NCI-H128 (cell line): Measurements from ENCODE around the gene GNA15.
"Not testable (repeated sequence)": the region's sequence is repeated elsewhere in the genome, so short reads cannot be mapped to it uniquely, and the experiment has no call there.

Source experiments
- DNase-seq: peaks from one replicate; lab custom pipeline; 2025; ENCODE audit not compliant: unreplicated experiment; lab: John Stamatoyannopoulos, UW

GNA15 gene

GRCh38 chr19:3146677-3147100, 10.9 kb downstream of the GNA15 start:
- no peak for DNase-seq

- no peak for DNase-seq
Observed at GRCh38 chr19:3148503-3148902, 12.7 kb downstream of the GNA15 start.

DNA sequence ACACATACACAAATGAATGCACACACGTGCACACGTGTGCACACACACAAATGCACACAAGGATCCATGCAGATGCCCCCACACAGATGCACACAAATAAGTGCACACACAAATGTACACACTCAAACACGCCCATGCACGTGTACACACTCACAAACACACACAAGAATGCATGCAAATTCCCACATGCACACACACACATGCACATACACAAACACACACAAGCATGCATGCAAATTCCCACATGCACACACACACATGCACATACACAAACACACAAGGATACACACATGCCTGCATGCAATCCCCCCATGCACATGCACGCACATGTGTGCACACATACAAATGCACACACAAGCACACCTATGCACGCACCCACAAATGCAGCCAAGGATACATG, 13.3 kb downstream of the GNA15 start:
- no peak for DNase-seq

DNA sequence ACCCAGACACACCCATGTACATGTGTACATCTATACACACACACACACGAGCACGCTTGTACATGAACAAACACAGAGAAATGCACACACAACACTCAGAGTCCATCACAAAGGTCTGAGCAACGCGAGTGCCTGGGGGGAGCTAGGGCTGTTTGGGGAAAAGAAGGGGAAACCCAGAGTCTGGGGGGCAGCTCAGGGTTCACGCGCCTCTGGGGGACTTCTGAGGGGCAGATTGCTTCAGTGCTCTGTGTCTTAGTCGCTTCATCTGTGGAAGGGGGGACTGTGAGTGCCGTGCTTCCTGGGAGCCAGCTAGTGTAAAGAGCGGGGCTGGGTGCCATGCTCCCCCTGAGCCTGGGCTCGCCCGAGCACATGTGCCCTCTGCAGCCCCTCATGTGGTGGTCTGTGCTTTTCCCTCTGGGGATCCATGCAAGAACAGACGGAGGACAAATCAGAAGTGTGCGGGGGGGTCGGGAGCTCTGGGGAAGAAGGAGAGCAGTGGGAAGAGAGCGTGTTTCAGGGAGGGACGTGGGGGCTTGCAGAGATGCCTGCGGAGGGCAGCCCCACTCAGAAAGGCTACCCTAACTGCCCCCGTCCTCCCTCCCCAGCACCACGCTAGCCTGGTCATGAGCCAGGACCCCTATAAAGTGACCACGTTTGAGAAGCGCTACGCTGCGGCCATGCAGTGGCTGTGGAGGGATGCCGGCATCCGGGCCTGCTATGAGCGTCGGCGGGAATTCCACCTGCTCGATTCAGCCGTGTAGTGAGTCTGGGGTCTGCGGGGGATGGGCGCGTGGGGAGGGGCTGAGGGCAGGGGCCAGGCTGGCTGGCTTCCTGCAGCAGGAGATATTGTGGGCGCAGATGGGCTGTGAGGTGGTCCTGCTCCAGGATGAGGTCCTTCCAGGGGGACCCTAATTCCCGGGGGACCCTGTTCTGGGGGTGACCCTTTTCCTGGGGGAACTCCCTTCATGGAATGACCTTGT, 14.0 kb downstream of the GNA15 start:
- no peak for DNase-seq

DNA sequence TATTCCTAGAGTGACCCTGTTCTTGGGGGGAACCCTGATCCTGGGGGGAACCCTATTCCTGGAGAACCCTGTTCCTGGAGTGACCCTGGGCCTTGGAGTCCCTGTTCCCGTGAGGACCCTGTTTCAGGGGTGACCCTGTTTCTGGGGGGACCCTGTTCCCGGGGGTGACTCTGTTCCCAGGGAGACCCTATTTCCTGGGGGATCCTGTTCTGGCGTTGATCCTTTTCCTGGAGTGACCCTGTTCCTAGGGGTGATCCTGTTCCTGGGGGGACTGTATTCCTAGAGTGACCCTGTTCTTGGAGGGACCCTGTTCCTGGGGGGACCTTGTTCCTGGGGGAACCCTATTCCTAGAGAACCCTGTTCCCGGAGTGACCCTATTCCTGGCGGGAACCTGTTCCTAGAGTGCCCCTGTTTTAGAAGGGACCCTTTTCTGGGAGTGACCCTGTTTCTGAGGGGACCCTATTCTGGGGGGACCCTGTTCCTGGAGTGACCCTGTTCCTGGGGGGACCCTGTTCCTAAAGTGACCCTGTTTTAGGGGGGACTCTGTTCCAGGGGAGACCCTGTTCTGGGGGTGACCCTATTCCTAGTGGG, 15.0 kb downstream of the GNA15 start:
- no peak for DNase-seq

DNA sequence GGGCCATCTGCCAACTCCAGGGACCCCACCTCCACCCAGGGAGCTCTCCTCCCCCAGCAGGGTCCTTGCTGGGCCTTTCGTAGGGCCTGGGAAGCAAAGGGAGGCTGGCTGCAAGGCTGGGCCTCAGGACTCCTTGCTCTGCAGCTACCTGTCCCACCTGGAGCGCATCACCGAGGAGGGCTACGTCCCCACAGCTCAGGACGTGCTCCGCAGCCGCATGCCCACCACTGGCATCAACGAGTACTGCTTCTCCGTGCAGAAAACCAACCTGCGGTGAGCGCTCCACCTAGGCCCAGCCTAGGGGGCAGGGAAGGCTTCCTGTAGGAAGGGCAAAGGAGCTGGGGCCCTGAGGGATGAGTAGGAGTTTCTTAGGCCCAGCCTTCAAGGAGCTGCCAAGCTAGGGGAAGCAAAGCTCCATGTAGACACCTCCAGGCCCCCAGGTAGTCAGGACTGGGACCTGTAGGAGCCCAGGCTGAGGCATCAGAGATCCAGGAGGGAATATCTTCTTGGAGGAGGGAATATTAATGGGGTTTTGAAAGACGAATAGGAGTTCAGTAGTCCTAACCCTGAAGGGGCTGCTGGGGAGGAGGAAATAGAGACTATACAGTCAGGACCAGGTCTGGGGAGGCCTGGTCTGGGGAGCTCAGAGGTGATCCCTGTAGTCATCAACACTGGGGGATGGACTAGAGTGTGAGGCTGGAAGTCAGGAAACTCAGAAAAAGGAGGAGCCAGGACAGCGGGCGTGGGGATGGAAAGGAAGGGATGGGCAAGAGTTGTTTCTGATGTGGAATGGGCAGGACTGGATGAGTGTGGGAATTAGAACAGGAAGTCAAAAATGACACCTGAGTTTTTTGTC, 16.0 kb downstream of the GNA15 start:
- no peak for DNase-seq

GRCh38 chr19:3152419-3152780, 16.6 kb downstream of the GNA15 start:
- DNase-seq, result no peak

- DNase-seq, result no peak
Observed at GRCh38 chr19:3153286-3154230, 17.7 kb downstream of the GNA15 start.

- not testable (repeated sequence) for DNase-seq
Observed at GRCh38 chr19:3154447-3154846, 18.6 kb downstream of the GNA15 start.

GRCh38 chr19:3154957-3155736, 19.3 kb downstream of the GNA15 start:
- no peak for DNase-seq

DNA sequence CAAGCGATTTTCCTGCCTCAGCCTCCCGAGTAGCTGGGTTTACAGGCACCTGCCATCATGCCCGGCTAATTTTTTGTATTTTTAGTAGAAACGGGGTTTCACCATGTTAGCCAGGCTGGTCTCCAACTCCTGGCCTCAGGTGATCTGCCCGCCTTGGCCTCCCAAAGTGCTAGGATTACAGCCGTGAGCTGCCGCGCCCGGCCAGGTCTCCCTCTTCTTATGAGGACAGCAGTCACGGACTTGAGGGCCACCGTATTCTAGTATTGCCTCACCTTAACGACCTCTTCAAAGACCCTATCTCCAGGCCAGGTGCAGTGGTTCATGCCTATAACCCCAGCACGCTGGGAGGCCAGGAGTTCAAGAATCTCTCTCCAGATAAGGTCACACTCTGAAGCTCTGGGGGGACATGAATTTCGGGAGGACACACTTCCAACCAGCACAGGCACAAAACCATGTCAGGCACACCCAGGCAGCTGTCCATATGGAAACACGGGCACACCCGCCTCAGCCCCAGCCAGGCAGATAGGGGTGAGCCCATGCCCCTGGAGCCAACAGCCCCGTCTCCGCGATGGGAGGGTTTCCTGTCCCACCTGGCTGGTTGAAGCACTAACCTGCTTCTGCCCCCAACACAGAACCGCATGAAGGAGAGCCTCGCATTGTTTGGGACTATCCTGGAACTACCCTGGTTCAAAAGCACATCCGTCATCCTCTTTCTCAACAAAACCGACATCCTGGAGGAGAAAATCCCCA, 21.4 kb downstream of the GNA15 start:
- DNase-seq, result no peak

DNA sequence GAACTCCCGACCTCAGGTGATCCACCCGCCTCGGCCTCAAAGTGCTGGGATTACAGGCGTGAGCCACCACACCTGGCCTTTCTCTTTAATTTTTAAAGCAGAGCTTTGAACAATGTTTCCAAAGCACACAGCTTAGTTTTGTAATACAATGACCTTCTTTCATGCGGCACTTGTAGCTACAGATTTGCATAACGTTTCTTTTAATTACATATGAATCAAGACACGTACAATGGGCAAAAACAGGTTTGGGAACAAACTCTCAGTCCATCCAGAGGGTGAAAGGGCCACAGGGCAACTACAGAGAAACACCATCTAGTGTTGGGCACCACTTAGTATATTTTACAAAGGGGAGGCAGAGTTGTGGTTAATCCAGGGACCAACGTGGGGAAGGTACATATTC, 23.7 kb downstream of the GNA15 start:
- no peak for DNase-seq

DNA sequence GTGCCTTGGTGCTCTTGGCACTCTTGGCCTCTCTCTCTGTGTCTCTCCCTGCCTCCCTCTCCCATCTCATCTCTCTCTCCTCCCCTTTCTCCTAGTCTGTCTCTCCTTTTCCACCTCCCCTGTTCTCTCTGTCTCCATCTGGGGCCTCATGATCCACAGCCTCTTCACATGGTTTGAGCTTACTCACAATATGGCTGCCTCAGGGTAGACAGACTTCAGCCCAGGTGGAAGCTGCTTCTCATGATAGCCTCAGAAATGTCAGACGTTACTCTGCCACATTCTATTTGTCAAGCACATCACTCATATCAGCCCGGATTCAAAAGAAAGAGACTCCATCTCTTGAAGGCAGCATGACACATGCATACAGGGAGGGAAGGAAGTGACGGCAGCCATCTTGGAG, 24.4 kb downstream of the GNA15 start:
- DNase-seq, result no peak

DNA sequence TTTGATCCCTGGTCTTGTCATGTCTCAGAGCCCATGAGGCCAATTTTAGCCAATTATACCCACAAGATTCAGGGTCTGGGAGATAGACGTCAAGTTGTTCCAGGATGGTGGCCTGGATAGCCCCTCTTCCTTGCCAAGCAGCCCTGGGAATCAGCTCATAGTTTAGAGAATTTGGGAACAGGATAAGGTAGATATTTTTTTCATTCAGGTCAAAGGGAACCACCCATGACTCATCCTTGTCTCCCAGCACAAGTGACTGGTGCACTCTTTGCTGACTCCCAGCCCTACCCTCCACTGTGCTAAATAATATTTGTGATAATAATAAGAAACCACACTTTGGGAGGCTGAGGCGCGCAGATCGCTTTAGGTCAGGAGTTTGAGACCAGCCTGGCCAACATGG, 25.6 kb downstream of the GNA15 start:
- no peak for DNase-seq

DNA sequence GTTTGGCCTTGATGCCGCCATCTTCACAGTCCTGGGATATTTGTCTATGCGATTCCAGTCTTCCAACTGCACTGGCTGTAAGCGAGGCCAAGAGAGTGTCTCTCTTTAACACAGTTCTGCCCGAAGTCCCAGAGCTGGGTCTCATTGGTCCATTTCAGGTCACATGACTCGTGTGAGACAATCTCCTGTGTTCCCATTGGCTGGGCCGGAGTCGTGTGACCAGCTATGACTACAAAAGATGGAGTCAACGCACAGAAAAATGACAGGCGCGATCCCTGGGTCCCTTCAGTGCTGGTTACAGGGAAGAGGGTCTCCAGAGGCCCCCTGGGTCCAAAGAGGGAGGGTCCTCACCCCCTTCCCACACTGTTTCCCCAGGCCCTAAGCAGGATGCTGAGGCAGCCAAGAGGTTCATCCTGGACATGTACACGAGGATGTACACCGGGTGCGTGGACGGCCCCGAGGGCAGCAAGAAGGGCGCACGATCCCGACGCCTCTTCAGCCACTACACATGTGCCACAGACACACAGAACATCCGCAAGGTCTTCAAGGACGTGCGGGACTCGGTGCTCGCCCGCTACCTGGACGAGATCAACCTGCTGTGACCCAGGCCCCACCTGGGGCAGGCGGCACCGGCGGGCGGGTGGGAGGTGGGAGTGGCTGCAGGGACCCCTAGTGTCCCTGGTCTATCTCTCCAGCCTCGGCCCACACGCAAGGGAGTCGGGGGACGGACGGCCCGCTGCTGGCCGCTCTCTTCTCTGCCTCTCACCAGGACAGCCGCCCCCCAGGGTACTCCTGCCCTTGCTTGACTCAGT, 26.8 kb downstream of the GNA15 start:
- DNase-seq, result no peak

GRCh38 chr19:3163230-3163886, 27.5 kb downstream of the GNA15 start:
- DNase-seq, result peak; percentile 65

- DNase-seq, result no peak
Observed at GRCh38 chr19:3163943-3164342, 28.1 kb downstream of the GNA15 start.
